Muscle of leg (tissue), 11 donors: ENCODE data around the gene NFKBIA. TPM values are rescaled to one million over a fixed set of nuclear protein-coding genes. Genes with fewer than 3 reads are reported as not detected.

Source experiments
- DNase-seq: peaks from one replicate; pipeline ENCODE4 v3.0.0; 2013
- H3K27ac ChIP-seq: one replicate; pipeline ENCODE4 v1.5.1; 2013; ENCODE audit warnings: mild to moderate bottlenecking, low read length, control low read depth
- H3K27me3 ChIP-seq: one replicate; pipeline ENCODE4 v1.6.1; 2013; ENCODE audit warnings: low read length; ENCODE audit not compliant: control insufficient read depth, insufficient read depth
- H3K36me3 ChIP-seq: one replicate; pipeline ENCODE4 v1.6.1; 2013; ENCODE audit warnings: low read length; ENCODE audit not compliant: control insufficient read depth, insufficient read depth
- H3K4me1 ChIP-seq: one replicate; pipeline ENCODE4 v1.6.1; 2013; ENCODE audit warnings: low read length; ENCODE audit not compliant: control insufficient read depth, insufficient read depth
- H3K4me3 ChIP-seq: one replicate; pipeline ENCODE4 v1.5.1; 2013; ENCODE audit warnings: low read length, control low read depth
- H3K9me3 ChIP-seq: replicated peaks from 2 replicates; pipeline ENCODE4 v1.6.1; 2013; ENCODE audit warnings: low read depth, low read length; ENCODE audit not compliant: control insufficient read depth
- WGBS: methylation state at CpG from one replicate; pipeline ENCODE4 v1.1.5; 2013; ENCODE audit warnings: missing lambda C conversion rate; ENCODE audit not compliant: insufficient coverage; 5-methylcytosine and 5-hydroxymethylcytosine counted together
- polyA plus RNA-seq, 8 donors: library from polyadenylated mRNA; unstranded; fragments of 120-200 nt; gene quantifications; one replicate each; pipeline versions ENCODE4 v1.2.1 to v1.2.3, GENCODE V29; 2013; ENCODE audit warnings: inconsistent platforms in 1 of 8, low replicate concordance in 1 of 8; ENCODE audit not compliant: insufficient read length in 8 of 8, insufficient read depth in 1 of 8
- total RNA-seq: library from RNA; stranded (reverse); fragments of 120-200 nt; gene quantifications from one replicate; pipeline ENCODE4 v1.2.4, GENCODE V29; 2013

The NFKBIA gene
- total and polyA plus RNA-seq, 9 donors: 36.8 to 63.2 (median 50.6) TPM

DNA sequence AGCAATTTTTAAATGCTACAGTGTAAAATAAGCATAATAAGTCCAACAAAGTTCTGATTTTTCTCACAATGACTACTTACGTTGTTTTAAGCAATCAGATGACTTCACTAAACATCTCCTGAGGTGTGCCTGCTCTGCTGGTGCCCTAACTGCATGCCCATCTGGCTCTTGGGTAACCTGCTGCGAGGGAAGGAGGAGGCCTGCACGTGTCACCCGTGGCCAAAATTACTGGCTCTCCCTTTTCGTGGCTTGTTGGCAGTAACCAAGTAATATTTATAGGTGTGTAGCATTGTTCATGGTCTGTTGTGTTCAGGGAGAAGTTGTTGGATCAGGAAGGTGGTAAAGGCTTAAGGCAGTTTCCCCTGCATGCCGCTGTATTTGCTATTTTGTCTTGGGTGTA, 6.3 kb upstream of the NFKBIA start:
- DNase-seq: no peak
- no peaks in the 10 kb centered on the region for H3K27me3 ChIP-seq
- peaks cover 13% of the 10 kb centered on the region for H3K4me1 ChIP-seq
- 77% methylated on average over 5 of the region's 6 CpGs for WGBS
- H3K27ac ChIP-seq: no peak overlapping the region
- H3K9me3 ChIP-seq: no peaks in the 10 kb centered on the region
- H3K4me3 ChIP-seq: no peak overlapping the region
- no peaks in the 10 kb centered on the region for H3K36me3 ChIP-seq

DNA sequence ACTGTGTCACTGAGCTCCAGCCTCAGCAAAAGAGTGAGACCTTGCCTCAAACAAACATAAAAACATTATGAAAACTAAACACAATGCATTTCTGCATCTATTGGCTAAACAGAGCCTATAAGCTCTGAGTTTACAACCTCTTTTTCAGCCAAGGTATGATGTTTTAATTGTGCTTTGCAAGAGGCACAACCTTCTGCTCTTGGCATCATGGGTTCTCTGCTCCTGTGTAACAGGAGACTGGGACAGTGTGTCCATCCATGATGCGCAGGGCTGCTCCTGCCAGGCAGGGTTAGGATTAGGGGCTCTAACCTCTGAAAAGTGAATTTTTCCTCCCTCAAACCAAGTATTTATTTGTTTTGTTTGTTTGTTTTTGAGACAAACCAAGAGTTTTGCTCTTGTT, 5.0 kb upstream of the NFKBIA start:
- no peak overlapping the region for H3K4me3 ChIP-seq
- no peak for DNase-seq
- H3K27ac ChIP-seq: no peak overlapping the region
- H3K27me3 ChIP-seq: no peaks in the 10 kb centered on the region
- H3K36me3 ChIP-seq: no peaks in the 10 kb centered on the region
- WGBS: no CpG with 5 or more reads among the region's 1 CpG
- peaks cover 19% of the 10 kb centered on the region for H3K4me1 ChIP-seq
- no peaks in the 10 kb centered on the region for H3K9me3 ChIP-seq

DNA sequence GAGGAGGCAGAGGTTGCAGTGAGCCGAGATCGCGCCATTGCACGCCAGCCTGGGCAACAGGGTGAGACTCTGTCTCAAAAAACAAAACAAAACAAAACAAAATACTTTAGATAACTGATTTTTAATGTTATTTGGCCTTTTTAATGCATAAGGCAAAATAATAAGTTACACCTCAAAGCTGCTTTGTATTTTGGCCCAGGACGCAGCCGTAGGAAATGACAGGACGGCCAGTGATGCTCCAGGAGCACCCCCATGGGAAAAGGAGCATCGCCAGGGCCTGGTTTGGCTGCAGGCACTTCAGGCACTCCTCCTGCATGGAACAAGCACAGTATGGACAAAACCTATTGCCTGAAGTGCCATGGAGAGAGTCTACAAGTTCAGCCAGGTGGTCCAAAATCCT, 3.5 kb upstream of the NFKBIA start:
- H3K9me3 ChIP-seq: no peaks in the 10 kb centered on the region
- no peak for DNase-seq
- peaks cover 20% of the 10 kb centered on the region for H3K4me1 ChIP-seq
- no peak overlapping the region for H3K27ac ChIP-seq
- H3K4me3 ChIP-seq: no peak overlapping the region
- peaks cover 7% of the 10 kb centered on the region for H3K36me3 ChIP-seq
- 27% methylated on average over 4 of the region's 8 CpGs for WGBS
- no peaks in the 10 kb centered on the region for H3K27me3 ChIP-seq

DNA sequence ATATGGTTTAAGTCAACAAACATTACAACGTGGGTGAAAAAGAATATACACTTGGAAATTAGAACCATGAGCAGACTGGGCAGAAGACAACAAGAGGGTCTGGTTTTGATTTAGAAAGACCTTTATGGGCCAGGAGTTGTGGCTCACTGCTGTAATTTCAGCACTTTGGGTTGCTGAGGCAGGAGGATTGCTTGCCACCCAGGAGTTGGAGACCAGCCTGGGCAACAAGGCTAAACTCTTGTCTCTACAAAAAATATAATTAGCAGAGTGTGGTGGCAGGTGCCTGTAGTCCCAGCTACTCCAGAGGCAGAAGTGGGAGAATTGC, 2.7 kb upstream of the NFKBIA start:
- H3K27me3 ChIP-seq: no peaks in the 10 kb centered on the region
- WGBS: 50% methylated on average over 1 of the region's 1 CpG
- no peak overlapping the region for H3K27ac ChIP-seq
- no peak for DNase-seq
- H3K9me3 ChIP-seq: no peaks in the 10 kb centered on the region
- no peak overlapping the region for H3K4me3 ChIP-seq
- H3K4me1 ChIP-seq: peaks cover 24% of the 10 kb centered on the region
- peaks cover 14% of the 10 kb centered on the region for H3K36me3 ChIP-seq

DNA sequence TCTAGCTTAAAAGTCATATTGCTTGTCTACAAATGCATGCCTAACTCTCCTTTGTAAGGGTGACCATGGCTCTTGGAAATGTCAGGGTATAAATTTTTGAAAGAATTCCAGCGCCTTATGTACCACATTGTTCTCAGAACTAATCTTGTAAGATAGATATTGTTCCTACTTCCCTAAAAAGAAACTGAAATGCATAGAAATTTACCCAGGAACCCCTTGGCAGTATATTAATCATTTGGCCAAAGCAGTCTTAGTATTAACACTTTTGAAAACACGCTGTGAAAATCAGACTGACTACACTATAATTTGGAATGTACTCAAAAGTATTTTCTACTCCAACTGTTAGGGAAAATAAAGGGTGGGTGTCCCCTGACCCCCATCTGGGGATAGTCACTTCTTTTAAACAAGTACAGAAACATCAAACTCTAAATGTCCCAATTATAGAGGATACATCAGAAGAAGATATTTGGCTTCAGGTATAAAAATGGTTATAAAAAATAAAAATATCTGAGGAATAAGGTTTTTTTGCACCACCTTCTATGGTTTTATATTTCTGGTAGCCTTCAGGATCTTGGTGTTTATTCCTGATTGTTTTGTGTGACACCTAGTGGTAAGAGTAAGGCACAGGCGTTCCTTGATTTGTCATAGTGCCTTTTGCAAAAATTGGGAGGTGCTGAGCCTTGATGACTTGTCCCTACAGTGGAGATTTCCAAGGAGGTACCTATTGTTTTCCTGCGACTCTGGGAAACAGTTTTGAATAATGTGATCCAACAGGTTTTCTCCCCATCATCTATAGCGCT, 2.2 kb upstream of the NFKBIA start:
- peak; percentile 87 for DNase-seq
- Histone ChIP-seq H3K4me3 (no peak overlapping the region), H3K27me3 (no peaks in the 10 kb centered on the region), H3K27ac (no peak overlapping the region), H3K4me1 (peaks cover 29% of the 10 kb centered on the region), H3K9me3 (no peaks in the 10 kb centered on the region), H3K36me3 (peaks cover 20% of the 10 kb centered on the region)
- no CpG with 5 or more reads among the region's 5 CpGs for WGBS

DNA sequence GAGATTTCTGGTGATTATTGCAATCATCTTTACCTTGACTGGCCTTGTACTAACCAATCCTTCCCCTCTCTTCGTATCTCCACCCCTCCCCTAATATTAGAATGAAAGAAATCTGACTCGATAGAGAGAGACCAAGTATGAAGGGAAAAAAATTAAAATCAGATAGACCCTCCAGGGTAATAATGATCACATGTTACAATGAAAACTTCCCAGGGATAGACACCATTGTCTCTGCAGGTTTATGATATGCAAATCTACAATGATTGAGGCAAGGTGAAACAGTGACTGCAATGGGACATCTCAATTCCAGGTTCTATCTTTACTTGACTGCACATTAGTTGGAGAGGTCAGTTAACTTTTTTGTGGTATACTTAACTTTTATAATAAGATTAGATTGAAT, 1.5 kb upstream of the NFKBIA start:
- no peak for DNase-seq
- H3K36me3 ChIP-seq: peaks cover 26% of the 10 kb centered on the region
- WGBS: no CpG with 5 or more reads among the region's 2 CpGs
- peaks cover 35% of the 10 kb centered on the region for H3K4me1 ChIP-seq
- H3K27ac ChIP-seq: no peak overlapping the region
- H3K9me3 ChIP-seq: no peaks in the 10 kb centered on the region
- no peaks in the 10 kb centered on the region for H3K27me3 ChIP-seq
- H3K4me3 ChIP-seq: no peak overlapping the region

DNA sequence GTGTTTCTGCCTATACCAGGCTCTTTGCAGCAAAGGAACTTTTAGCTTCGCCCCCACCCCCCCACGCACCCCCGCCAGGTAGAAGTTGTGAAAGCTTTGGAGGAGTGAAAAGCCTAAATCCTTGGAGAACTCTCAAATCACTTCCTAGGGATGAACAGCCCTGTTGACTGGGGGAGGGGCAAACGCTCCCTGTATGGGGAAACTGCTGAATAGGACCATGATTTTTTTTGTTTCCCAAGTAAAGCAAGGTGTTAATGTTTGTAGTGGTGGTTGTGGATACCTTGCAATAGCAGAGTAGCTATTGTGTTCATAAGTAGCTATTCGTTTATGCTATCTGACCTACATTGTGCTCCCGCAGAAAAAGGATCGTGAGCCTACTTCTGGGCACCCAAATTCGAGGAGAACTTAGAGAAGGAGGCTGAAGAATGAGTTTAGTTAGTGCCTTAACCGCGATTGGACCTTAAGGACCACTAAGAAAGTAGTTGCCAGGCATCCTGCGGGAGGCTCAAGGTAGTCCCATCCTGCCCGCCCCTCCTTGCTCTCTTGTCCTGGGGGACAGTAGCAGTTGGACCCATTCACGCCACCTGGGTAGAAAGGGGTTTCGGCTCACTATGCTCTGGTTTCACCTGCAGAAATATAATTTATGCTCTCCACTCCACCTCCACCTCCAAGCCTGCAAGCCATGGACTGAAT, 901 bp upstream of the NFKBIA start:
- peak overlapping the region; percentile 93 for H3K27ac ChIP-seq
- DNase-seq: no peak
- peaks cover 33% of the 10 kb centered on the region for H3K36me3 ChIP-seq
- 72% methylated on average over 4 of the region's 14 CpGs for WGBS
- H3K27me3 ChIP-seq: no peaks in the 10 kb centered on the region
- H3K4me3 ChIP-seq: peak overlapping the region; percentile 92
- H3K4me1 ChIP-seq: peaks cover 39% of the 10 kb centered on the region
- H3K9me3 ChIP-seq: no peaks in the 10 kb centered on the region

DNA sequence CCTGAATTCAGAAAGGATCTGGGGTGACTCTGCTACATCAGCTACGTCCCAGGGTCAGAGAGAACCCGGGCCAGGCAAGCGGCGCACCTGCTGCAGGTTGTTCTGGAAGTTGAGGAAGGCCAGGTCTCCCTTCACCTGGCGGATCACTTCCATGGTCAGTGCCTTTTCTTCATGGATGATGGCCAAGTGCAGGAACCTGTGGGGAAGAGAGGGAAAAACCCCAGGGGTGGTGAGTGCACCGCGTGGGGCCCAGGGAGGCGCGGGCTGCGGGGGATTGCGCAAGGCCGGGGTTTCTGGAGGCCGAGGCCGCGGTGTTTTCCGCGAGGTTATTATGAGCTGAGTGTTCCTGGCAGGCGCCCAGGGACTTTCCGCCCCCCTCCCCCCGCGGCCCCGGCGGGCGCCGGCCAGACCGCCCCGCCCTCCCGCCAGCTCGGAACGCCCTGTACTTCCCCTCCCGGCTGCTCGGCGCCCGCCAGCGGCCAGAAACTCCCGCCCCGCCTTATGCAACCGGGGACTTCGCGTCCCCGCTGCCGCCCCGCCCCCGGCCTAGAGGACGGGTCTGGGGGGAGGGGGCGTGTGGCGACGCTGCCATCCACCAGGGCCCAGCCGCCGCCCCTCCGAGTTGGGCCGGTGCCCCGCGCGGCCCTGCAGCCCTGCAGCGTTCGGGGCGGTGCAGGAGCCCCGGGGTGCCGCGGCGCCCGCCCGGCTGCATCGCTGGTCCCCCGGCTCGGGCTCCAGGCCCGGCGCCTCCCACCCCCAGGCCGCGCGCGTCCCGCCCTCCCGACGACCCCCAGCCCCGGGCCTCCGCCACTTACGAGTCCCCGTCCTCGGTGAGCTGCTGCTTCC, 723 bp downstream of the NFKBIA start:
- peak overlapping the region; percentile 92 for H3K4me3 ChIP-seq
- peaks cover 43% of the 10 kb centered on the region for H3K4me1 ChIP-seq
- H3K27ac ChIP-seq: peak overlapping the region; percentile 97
- DNase-seq: peak; percentile 97
- WGBS: 2% methylated on average over 70 of the region's 81 CpGs
- no peaks in the 10 kb centered on the region for H3K27me3 ChIP-seq
- H3K9me3 ChIP-seq: no peaks in the 10 kb centered on the region
- H3K36me3 ChIP-seq: peaks cover 45% of the 10 kb centered on the region

DNA sequence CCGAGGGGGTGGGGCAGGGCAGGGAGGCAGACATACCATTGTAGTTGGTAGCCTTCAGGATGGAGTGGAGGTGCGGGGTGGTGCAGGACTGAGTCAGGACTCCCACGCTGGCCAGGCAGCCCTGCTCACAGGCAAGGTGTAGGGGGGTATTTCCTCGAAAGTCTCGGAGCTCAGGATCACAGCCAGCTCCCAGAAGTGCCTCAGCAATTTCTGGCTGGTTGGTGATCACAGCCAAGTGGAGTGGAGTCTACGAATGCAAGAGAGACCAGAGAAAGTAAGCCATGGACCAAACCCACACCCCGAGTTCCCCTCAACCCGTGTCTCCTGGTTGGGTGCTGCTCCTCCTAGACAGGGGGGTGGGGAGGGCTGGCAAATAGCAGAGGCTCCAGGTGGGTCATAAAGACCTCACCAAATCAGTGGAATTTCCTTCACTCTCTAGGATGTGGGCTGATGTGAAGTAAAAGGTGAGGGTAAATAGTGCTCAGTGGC, 1.4 kb downstream of the NFKBIA start:
- Histone ChIP-seq H3K36me3 (peaks cover 45% of the 10 kb centered on the region), H3K4me3 (peak overlapping the region; percentile 76), H3K4me1 (peaks cover 43% of the 10 kb centered on the region), H3K27ac (peak overlapping the region; percentile 97), H3K27me3 (no peaks in the 10 kb centered on the region), H3K9me3 (no peaks in the 10 kb centered on the region)
- DNase-seq: peak; percentile 49
- 28% methylated on average over 5 of the region's 8 CpGs for WGBS
